Measurements from ENCODE around the gene MYH7B.

MYH7B gene

GRCh38 chr20:34943808-34944567 lies 11.7 kb upstream of the MYH7B start:
- no peak for DNase-seq (ENCODE audit: low read depth in 1 of 2, low spot score in 1 of 2)

DNA sequence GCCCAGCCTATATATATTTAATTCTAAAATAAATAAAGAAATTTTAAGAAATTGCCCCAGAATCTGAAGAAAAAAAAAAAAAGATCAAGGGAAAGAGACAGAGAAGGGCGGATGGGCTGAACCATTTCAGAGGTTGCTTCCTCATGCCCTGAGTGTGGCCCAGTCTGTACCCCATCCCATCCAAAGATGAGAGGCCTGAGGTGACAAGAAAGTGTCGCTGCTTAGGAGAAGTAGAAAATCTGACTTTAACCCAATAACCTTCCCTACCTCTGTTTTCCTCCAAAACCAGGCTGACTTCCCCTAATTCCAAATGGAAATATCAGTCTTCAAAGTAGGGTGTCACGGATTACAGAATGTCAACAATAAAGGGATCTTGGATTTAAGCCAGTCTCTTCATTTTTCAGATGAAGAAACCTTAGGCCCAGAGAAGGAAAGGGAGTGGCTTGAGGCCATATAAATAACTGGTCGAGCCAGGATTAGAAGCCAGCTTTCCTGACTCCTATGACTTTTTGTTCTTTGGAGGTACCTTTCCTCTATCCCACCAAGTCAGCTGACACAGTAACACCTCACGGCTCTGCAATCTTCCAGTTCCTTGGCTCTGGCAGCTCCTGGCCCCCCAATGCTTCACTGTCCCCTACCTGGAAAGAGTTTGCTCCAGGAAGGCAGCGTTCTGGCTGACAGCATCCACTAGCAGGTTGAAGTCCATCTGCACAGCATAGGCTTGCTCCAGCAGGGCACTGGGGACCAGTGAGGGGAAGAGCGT lies 10.2 kb upstream of the MYH7B start:
- no peak for DNase-seq (ENCODE audit: low read depth in 1 of 2, low spot score in 1 of 2)

DNA sequence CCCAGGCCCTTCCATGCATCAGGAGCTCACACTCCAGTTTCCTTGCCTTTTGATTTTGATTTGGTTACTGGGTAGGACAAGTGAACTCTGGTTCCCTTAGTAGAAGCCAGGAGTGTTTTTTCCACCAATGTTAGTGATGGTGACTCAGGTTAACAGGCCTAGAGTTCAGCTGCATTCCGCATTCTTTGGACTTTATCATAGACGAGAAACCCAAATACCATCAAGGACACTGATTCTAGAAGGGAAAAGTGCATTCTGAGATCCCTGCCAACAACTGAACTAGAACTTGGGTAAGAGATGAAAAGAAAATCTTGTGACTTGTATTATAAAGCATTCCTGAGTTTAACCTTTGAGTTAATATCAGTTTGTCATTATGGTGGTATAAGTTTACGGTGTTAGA lies 9.0 kb upstream of the MYH7B start:
- DNase-seq (ENCODE audit: low read depth in 1 of 2, low spot score in 1 of 2), result no peak

DNA sequence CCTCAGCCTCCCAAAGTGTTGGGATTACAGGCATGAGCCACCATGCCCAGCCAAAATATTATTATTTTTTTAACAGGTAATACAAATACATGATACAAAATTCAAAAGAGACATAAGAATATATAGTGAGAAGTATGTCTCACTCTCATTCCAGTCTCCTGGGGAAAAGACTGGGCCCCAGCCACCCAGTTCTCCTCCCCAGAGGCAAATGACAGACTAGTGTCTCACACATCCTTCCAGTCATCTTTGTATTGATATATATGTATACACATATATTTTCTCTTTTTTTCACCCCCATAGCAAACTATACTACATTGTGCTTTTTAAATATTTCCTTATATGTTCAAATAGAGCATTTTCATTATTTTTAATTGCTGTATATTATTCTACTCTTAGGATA lies 8.3 kb upstream of the MYH7B start:
- no peak for DNase-seq (ENCODE audit: low read depth in 1 of 2, low spot score in 1 of 2)

DNA sequence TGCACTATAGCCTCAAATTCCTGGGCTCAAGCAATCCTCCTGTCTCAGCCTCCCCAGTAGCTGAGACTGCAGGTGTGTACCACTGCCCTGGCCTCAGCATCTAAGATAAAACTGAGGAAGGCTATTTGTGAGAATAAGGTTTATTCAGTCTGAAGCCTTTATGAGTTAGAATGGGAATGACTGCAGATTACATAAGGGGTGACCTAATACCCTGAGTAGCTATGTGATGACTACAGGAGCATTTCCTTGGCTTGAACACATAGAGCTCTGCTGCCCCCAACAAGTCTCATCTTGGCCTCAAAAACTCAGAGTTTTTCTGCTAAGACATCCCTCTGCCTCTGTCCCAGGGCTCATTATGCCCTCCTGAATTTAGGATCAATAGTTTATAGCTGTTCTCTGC lies 7.6 kb upstream of the MYH7B start:
- no peak for DNase-seq (ENCODE audit: low read depth in 1 of 2, low spot score in 1 of 2)

DNA sequence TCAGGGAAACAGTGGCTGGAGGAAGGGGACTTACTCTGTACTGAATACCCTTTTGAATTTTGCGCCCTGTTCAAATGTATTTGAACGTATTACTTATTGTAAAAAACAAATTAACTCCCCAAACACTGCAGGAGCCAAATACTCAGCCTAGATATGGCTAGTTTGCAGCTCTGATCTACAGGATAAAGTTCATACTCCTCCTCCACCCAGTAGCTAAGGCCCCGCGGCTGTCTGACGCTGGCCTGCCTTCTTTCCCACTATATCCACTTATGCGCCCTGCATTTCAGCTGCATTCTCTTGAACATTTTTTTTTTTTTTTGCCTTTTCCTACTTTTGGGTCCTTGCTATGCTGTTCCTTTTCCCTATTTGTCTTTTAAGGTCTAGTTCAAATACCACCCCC lies 6.5 kb upstream of the MYH7B start:
- no peak for DNase-seq (ENCODE audit: low read depth in 1 of 2, low spot score in 1 of 2)

GRCh38 chr20:34951252-34951651 lies 4.4 kb upstream of the MYH7B start:
- no peak for DNase-seq (ENCODE audit: low read depth in 1 of 2, low spot score in 1 of 2)

DNA sequence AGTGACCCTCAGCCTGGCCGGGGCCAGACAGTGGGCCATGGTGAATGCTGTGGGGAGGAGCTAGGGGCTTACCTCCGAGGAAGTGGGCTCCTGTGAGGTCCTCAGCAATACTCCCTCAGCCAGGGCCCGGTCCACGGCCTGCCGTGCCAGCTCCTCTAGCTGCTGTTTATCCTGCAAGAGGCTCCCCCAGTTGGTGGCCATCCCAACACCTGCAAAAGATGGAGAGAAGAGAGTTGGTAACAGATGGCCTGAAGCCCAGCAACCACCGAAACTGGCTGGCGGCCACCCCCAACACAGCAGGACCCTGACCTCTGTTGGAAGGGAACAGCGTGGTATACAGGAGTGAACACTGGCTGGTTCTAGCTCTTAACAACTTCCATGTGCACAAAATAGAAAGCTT lies 4.0 kb upstream of the MYH7B start:
- no peak for DNase-seq (ENCODE audit: low read depth in 1 of 2, low spot score in 1 of 2)

DNA sequence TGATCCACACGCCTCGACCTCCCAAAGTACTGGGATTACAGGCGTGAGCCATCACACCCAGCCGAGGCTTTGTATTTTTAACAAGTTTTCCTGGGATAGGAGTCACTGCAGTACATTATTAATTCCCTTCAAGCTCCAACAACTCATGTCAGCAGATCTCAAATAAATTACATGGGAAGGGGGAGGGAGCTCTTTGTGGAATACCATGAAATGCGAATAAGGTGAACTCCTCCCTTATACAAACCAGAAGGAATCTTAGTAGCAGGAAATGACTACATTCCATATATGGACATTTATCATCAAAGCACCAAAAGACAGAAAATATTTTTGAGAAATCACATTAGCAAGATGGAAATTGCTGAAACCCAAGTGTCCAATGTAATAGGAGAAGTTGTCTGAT lies 3.0 kb upstream of the MYH7B start:
- no peak for DNase-seq (ENCODE audit: low read depth in 1 of 2, low spot score in 1 of 2)

GRCh38 chr20:34953960-34954359 lies 1.7 kb upstream of the MYH7B start:
- DNase-seq (ENCODE audit: low read depth in 1 of 2, low spot score in 1 of 2), result no peak

DNA sequence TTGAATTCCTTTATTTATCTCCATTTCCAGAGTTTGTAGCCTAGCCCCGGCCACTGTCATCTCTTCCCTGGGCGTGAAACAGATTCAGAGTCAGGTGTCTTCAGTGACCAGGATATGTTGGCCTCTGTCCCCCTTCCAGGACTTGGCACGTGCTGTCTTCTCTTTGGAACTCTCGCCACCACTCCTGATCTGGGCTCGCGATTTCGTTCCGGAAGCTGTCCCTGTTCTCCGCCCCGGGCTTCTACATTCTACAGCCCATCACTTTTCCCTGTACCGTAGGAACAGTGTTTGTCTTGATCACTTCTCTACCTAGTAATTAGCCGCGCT lies 801 bp upstream of the MYH7B start:
- no peak for DNase-seq (ENCODE audit: low read depth in 1 of 2, low spot score in 1 of 2)

- DNase-seq (ENCODE audit: low read depth in 1 of 2, low spot score in 1 of 2), result no peak
Measured at GRCh38 chr20:34956041-34956458, 382 bp downstream of the MYH7B start.

GRCh38 chr20:34956751-34957472 lies 1.2 kb downstream of the MYH7B start:
- no peak for DNase-seq (ENCODE audit: low read depth in 1 of 2, low spot score in 1 of 2)

DNA sequence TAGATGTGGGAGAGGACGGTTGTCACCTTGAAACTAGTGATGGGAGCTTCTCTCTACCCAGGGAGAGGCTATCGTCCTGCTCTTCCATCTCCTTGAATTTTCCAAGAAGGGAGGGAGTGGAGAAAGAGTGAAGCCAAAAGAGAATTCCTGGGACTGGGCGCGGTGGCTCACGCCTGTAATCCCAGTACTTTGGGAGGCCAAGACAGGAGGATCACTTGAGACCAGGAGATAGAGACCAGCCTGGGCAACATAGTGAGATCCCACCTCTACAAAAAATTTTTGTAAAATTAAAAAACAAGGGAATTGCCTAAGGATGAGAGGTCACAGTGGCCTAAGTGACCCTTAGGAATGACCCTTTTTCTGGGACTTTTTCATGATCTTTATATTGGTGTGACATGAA lies 8.8 kb downstream of the MYH7B start:
- no peak for DNase-seq (ENCODE audit: low read depth in 1 of 2, low spot score in 1 of 2)

DNA sequence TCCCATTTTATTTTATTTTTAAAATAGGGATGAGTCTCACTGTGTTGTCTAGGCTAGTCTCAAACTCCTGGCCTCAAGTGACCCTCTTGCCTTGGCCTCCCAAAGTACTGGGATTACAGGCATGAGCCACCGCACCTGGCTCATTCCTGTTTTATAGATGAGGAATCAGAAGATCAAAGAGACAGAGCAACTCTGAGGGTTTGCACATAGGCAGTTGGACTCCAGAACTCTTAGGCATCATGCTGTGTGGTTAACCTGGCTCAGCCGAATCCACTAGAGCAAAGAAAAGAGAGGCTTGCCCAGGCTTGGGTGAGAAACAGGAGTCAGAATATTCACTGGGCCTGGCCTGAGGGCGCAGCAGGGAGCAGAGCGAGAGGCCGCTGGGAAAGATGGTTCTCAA lies 9.4 kb downstream of the MYH7B start:
- no peak for DNase-seq (ENCODE audit: low read depth in 1 of 2, low spot score in 1 of 2)

DNA sequence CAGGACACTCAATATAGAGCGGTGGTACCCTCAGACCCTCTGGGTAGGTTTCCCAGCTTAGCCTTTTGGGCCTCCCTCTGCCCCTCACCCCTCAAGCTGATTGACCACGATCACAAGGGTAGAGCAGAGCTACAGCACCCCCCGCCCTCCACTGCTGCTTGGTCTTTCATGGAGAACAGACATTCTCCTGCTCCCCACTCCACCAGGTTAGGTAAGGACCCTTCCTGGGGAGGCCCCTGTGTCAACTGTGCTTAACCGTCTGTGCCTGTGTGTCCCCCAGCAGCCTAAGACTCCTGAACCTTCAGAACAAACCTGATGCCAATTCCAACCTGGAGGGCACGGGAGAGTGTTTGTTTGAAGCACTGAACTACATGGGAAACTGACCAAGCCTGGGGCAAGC lies 11.8 kb downstream of the MYH7B start:
- DNase-seq (ENCODE audit: low read depth in 1 of 2, low spot score in 1 of 2), result no peak

- DNase-seq (ENCODE audit: low read depth in 1 of 2, low spot score in 1 of 2), result no peak
Measured at GRCh38 chr20:34968042-34968775, 12.5 kb downstream of the MYH7B start.

GRCh38 chr20:34970193-34970840 lies 14.6 kb downstream of the MYH7B start:
- no peak for DNase-seq (ENCODE audit: low read depth in 1 of 2, low spot score in 1 of 2)

- DNase-seq (ENCODE audit: low read depth in 1 of 2, low spot score in 1 of 2), result no peak
Measured at GRCh38 chr20:34970846-34971560, 15.3 kb downstream of the MYH7B start.

GRCh38 chr20:34971561-34972235 lies 16.0 kb downstream of the MYH7B start:
- no peak for DNase-seq (ENCODE audit: low read depth in 1 of 2, low spot score in 1 of 2)

Measured in activated T-helper 1 cell treated with anti-CD3 and anti-CD28 coated beads, Interleukin-2, amount 50 U/mL, for 16 hours (primary cell).